Measurements from ENCODE around the gene MARCHF9. TPM values are rescaled to one million over a fixed set of nuclear protein-coding genes. Genes with fewer than 3 reads are reported as not detected.

The MARCHF9 gene
- total RNA-seq, 1 experiment from 2014 or later = 6.2 TPM

GRCh38 chr12:57741413-57741789 lies 13.5 kb upstream of the MARCHF9 start (continued):
- no peak for TF ChIP-seq PRDM15 (CRISPR knock-in tag; IDR thresholded peaks at IDR 0.05)
- no peak for TF ChIP-seq ZNF121 (CRISPR knock-in tag; IDR thresholded peaks at IDR 0.05)
- TF ChIP-seq PREB (CRISPR knock-in tag; IDR thresholded peaks at IDR 0.05; ENCODE audit: borderline replicate concordance) = no peak
- TF ChIP-seq ATF3 (CRISPR knock-in tag; conservative IDR thresholded peaks at IDR 0.05) = no peak
- no peak for TF ChIP-seq ZNF416 (CRISPR knock-in tag; IDR thresholded peaks at IDR 0.05)
- no peak for TF ChIP-seq HMGXB4 (CRISPR knock-in tag; IDR thresholded peaks at IDR 0.05)
- TF ChIP-seq SOX15 (CRISPR knock-in tag; IDR thresholded peaks at IDR 0.05) = no peak
- TF ChIP-seq CBFB (CRISPR knock-in tag; IDR thresholded peaks at IDR 0.05; ENCODE audit: low read depth) = no peak

- DNase-seq (ENCODE audit: low spot score) = peak; percentile 46
- H3K9me3 Mint-ChIP-seq = no peaks in the 10 kb centered on the region; the same call in 1 of the 2 replicates
- ATAC-seq = peak; percentile 19
- TF ChIP-seq JUN (CRISPR knock-in tag; IDR thresholded peaks at IDR 0.05) (no peak), ZBTB43 (CRISPR knock-in tag; IDR thresholded peaks at IDR 0.05) (no peak), USF1 (CRISPR knock-in tag; IDR thresholded peaks at IDR 0.05) (no peak), ZNF396 (CRISPR knock-in tag; IDR thresholded peaks at IDR 0.05; ENCODE audit: borderline replicate concordance) (no peak), ARID4B (CRISPR knock-in tag; IDR thresholded peaks at IDR 0.05; ENCODE audit: borderline replicate concordance) (no peak), IRF2 (CRISPR knock-in tag; IDR thresholded peaks at IDR 0.05; ENCODE audit: borderline replicate concordance, low read depth) (no peak), PRRX2 (CRISPR knock-in tag; IDR thresholded peaks at IDR 0.05) (no peak), RELA (CRISPR knock-in tag; IDR thresholded peaks at IDR 0.05; ENCODE audit: borderline replicate concordance) (no peak), MLX (CRISPR knock-in tag; IDR thresholded peaks at IDR 0.05) (no peak), SMAD4 (CRISPR knock-in tag; IDR thresholded peaks at IDR 0.05) (no peak)
Observed at GRCh38 chr12:57741844-57742738, 12.8 kb upstream of the MARCHF9 start.

More at GRCh38 chr12:57741844-57742738, 12.8 kb upstream of the MARCHF9 start:
- ChIA-PET CTCF (interaction anchor here (0.6 to 4.7 kb wide), 8 partner anchors 10 to 159 kb away, joined by 3 to 31 read pairs (median 4); partner anchors contain the start of gene B4GALNT1), POLR2A (interaction anchor here (1.0 kb wide), 1 partner anchor 10 kb away, joined by 4 read pairs; the partner anchor contains the start of gene CDK4)
- H3K27me3 Mint-ChIP-seq (ENCODE audit: low read depth) = peaks cover 69% of the 10 kb centered on the region
- no peak overlapping the region for H3K27ac Mint-ChIP-seq
- peaks cover 20% of the 10 kb centered on the region for H3K4me1 Mint-ChIP-seq
- H3K36me3 Mint-ChIP-seq = peaks cover 13% of the 10 kb centered on the region
- peak overlapping the region; percentile 39 for H3K4me3 Mint-ChIP-seq
